Peyer's patch (tissue), 4 donors: Measurements from ENCODE around the gene TNRC6A.

Source experiments
- POLR2A ChIP-seq, 2 donors: fragments of 450-650 bp; IDR thresholded peaks; one replicate each; pipeline ENCODE4 v1.5.1; 2017; ENCODE audit warnings: antibody characterized with exemption in 2 of 2, mild to moderate bottlenecking in 2 of 2, moderate library complexity in 2 of 2
- TF ChIP-seq, protein P1 (sequence below), 6 experiments: fragments of 450-650 bp in 4 of 6; fragments of 200-600 bp in 2 of 6; sonication (generic) in 1 of 6; IDR thresholded peaks; one replicate each; pipeline ENCODE4 v1.5.1; 2017 to 2019; ENCODE audit warnings: antibody characterized with exemption in 6 of 6, mild to moderate bottlenecking in 3 of 6, moderate library complexity in 1 of 6

- TF ChIP-seq, protein P1, sequence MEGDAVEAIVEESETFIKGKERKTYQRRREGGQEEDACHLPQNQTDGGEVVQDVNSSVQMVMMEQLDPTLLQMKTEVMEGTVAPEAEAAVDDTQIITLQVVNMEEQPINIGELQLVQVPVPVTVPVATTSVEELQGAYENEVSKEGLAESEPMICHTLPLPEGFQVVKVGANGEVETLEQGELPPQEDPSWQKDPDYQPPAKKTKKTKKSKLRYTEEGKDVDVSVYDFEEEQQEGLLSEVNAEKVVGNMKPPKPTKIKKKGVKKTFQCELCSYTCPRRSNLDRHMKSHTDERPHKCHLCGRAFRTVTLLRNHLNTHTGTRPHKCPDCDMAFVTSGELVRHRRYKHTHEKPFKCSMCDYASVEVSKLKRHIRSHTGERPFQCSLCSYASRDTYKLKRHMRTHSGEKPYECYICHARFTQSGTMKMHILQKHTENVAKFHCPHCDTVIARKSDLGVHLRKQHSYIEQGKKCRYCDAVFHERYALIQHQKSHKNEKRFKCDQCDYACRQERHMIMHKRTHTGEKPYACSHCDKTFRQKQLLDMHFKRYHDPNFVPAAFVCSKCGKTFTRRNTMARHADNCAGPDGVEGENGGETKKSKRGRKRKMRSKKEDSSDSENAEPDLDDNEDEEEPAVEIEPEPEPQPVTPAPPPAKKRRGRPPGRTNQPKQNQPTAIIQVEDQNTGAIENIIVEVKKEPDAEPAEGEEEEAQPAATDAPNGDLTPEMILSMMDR (IDR thresholded peaks at IDR 0.05) = no peak
- no peak for TF ChIP-seq POLR2A (IDR thresholded peaks at IDR 0.05)
Measured at GRCh38 chr16:24789881-24790280, 60.4 kb downstream of the TNRC6A start.
